Mucosa of rectum (tissue), 2 donors: ENCODE data around the gene TTC23L.

Experiments
- H3K27ac ChIP-seq, 2 donors: one replicate each; pipeline ENCODE4 v1.7.0; 2013; ENCODE audit warnings: inconsistent platforms in 2 of 2, low read depth in 2 of 2, low read length in 2 of 2
- H3K27me3 ChIP-seq, 2 donors: one replicate each; pipeline ENCODE4 v1.7.0; 2013; ENCODE audit warnings: low read length in 2 of 2; ENCODE audit not compliant: control insufficient read depth in 2 of 2, insufficient read depth in 2 of 2
- H3K36me3 ChIP-seq, 2 donors: one replicate each; pipeline ENCODE4 v1.7.0; 2013; ENCODE audit warnings: low read length in 2 of 2; ENCODE audit not compliant: control insufficient read depth in 2 of 2, insufficient read depth in 2 of 2
- H3K4me1 ChIP-seq, 2 donors: one replicate each; pipeline ENCODE4 v1.7.0; 2013; ENCODE audit warnings: low read length in 2 of 2, mild to moderate bottlenecking in 1 of 2; ENCODE audit not compliant: control insufficient read depth in 2 of 2, insufficient read depth in 2 of 2
- H3K4me3 ChIP-seq, 2 donors: one replicate each; pipeline ENCODE4 v1.7.0; 2013; ENCODE audit warnings: low read length in 2 of 2
- H3K9ac ChIP-seq, 2 donors: one replicate each; pipeline ENCODE4 v1.7.0; 2013; ENCODE audit warnings: low read length in 2 of 2, low read depth in 1 of 2, mild to moderate bottlenecking in 1 of 2
- H3K9me3 ChIP-seq, 2 donors: one replicate each; pipeline ENCODE4 v1.7.0; 2013; ENCODE audit warnings: low read length in 2 of 2; ENCODE audit not compliant: control insufficient read depth in 2 of 2
- donor health status: healthy.
- donor health status: Normal muscosa, but diverticular disease.

The TTC23L gene

DNA sequence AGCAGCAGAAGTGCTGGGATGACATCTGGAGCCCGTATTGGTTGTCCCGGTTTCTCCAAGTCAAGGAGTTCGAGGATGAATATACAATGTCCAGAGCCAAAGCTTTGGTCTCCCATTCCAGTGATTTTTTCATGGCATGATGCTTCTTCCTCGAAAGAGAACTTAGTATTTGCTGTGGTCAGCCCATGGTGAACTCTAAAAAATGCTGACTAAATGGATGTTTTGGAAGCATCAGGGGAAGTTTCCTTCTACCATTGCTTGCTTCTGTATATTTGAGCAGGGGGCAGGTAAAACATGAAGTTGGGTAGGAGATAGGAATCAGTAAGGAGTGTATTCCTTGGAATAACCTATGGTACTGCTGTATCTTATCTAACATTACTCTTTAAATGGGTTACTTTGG, 8.6 kb downstream of the TTC23L start:
- Histone ChIP-seq H3K9me3 (no peaks in the 10 kb centered on the region), H3K9ac (no peak overlapping the region), H3K36me3 (no peaks in the 10 kb centered on the region), H3K4me3 (no peak overlapping the region), H3K27me3 (no peaks in the 10 kb centered on the region), H3K4me1 (no peaks in the 10 kb centered on the region), H3K27ac (no peak overlapping the region)

DNA sequence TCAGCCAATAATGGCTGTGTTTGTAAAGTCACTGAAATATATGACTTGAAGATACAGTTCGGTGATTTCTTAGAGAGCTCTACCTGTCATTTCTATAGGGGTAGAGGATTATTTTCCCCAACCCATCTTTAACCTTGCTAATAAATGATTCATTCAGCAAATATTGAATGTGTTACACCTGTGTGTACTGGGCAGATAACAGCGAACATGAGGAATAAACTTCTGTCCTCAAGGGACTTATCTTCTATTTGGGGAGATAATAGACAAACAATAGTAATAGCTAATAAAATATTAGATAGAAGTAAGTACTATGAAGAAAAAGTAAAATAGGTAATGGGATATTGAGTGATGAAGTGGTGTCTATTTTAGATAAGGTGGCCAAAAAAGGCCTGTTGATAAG, 9.3 kb downstream of the TTC23L start:
- Histone ChIP-seq H3K4me1 (no peaks in the 10 kb centered on the region), H3K9me3 (no peaks in the 10 kb centered on the region), H3K27ac (no peak overlapping the region)

DNA sequence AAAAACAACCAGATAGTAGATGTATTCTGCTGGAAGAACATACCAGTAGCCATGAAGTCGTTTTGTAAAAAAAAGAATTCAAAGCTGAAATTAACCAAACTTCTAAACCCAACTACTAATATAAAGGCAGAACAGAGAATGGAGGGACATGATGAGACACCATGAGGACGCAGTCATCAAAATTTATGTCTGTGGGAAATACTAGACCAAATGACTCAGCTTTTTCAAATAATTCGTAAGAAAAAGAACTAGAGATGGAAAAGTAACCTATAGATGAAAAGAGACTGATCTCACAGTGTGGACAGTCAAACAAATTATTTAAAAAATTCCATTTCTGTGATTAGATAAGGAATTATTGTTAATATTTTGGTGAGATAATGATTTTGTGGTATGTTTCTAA, 10.3 kb downstream of the TTC23L start:
- Histone ChIP-seq H3K36me3 (no peaks in the 10 kb centered on the region), H3K9me3 (no peaks in the 10 kb centered on the region), H3K9ac (no peak overlapping the region), H3K27ac (no peak overlapping the region), H3K4me1 (no peaks in the 10 kb centered on the region), H3K4me3 (no peak overlapping the region), H3K27me3 (no peaks in the 10 kb centered on the region)

More for the DNA sequence above, 9.3 kb downstream of the TTC23L start:
- Histone ChIP-seq H3K27me3 (no peaks in the 10 kb centered on the region), H3K4me3 (no peak overlapping the region), H3K9ac (no peak overlapping the region), H3K36me3 (no peaks in the 10 kb centered on the region)

DNA sequence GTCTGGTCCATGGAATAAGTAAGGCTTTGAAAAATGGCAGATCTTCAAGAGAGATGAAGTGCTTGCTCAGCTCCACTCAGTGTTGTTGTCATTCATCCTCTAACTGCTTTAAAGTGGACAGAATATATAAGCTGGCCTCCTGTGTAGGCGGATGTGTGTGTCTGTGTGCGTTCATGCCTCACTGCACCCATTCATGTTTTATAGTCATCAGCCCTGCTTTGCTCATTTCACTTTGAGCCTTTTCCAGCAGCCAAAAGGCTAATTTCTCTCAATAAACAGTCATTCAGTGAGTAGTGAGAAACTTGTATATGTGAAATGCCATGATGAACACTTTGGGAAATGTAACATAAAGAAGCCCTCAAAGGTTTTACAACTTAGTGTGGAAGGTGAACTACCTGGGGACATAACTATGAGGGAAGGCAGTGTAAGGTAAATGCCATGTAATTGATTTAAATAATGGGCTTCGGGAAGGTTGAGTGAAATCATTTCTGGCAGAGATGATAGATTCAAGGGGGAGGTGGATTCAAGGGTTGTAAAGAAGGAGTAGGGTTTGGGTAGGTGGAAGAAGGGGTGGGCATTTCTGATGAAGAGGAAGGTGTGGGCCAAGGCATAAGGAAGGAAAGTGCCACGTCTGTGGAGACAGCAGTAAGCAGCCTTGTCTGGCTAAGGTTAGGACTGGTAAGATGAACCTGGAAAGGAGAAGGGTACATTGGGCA, 15.7 kb downstream of the TTC23L start:
- no peak overlapping the region for H3K4me3 ChIP-seq
- no peak overlapping the region for H3K9ac ChIP-seq
- no peak overlapping the region for H3K27ac ChIP-seq
- no peaks in the 10 kb centered on the region for H3K4me1 ChIP-seq
- H3K36me3 ChIP-seq: no peaks in the 10 kb centered on the region
- no peaks in the 10 kb centered on the region for H3K9me3 ChIP-seq
- no peaks in the 10 kb centered on the region for H3K27me3 ChIP-seq

DNA sequence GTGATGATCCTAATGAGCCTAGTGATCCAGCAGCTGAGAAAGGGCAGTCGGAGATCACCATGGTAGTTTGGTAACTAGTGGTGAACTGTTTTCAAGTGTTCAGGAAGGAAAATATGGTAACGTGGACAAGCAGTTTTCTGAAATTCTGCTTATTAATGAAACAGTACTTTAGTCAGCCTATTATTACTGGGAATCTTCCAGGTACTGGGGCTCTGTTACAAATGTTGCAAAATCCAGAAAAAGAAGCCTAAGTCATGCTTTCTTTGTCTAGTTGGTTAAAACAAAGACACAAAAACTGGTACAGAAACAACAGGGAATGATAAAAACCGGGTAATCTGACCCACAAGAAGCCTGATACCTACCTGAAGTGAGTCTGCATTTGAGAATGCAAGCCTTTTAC, 18.2 kb downstream of the TTC23L start:
- H3K9me3 ChIP-seq: no peaks in the 10 kb centered on the region
- H3K36me3 ChIP-seq: no peaks in the 10 kb centered on the region
- H3K9ac ChIP-seq: no peak overlapping the region
- no peaks in the 10 kb centered on the region for H3K4me1 ChIP-seq
- H3K27ac ChIP-seq: no peak overlapping the region
- H3K27me3 ChIP-seq: no peaks in the 10 kb centered on the region
- no peak overlapping the region for H3K4me3 ChIP-seq

DNA sequence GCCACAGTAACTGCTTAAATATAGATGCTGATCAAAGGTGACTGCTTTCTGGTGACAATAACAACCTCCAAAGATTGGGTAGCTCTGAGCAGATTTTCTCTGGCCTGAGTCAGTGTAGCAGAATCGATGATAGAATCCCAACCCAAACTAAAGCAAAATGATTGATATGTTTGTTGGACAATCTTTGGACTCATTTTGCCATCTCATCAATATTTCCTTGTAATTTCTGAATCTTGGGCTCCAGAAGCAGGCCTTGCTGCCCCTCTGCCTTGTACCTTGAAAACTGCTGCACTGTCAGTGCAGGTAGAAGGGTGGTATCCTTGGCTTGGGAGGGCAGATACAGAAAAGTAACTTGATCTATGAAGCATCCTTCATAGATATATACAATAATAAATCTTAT, 18.9 kb downstream of the TTC23L start:
- H3K4me1 ChIP-seq: no peaks in the 10 kb centered on the region
- no peak overlapping the region for H3K27ac ChIP-seq
- H3K27me3 ChIP-seq: no peaks in the 10 kb centered on the region
- no peak overlapping the region for H3K9ac ChIP-seq
- no peaks in the 10 kb centered on the region for H3K9me3 ChIP-seq
- H3K36me3 ChIP-seq: no peaks in the 10 kb centered on the region
- H3K4me3 ChIP-seq: no peak overlapping the region

DNA sequence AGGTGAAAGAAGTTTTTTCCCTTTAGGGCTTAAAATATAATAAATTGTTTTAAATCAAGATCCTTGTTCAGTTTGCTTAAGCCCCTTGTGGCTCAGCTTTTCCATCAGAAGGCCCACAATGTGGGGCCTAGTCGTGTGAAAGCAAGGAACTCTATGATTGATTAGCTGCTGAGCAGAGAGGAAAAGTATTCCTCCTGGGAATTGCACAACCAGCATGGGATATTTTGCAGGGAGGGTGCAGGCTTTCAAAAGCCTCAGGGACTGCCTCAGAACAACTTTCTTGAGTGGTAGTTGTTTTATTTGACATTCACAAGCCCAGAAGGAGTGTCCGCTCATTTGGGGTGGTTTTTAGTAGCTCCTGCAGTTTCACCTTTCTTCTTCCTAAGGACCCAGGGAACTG, 19.8 kb downstream of the TTC23L start:
- Histone ChIP-seq H3K4me3 (no peak overlapping the region), H3K9me3 (no peaks in the 10 kb centered on the region), H3K9ac (no peak overlapping the region), H3K27ac (no peak overlapping the region), H3K4me1 (no peaks in the 10 kb centered on the region), H3K36me3 (no peaks in the 10 kb centered on the region), H3K27me3 (no peaks in the 10 kb centered on the region)

DNA sequence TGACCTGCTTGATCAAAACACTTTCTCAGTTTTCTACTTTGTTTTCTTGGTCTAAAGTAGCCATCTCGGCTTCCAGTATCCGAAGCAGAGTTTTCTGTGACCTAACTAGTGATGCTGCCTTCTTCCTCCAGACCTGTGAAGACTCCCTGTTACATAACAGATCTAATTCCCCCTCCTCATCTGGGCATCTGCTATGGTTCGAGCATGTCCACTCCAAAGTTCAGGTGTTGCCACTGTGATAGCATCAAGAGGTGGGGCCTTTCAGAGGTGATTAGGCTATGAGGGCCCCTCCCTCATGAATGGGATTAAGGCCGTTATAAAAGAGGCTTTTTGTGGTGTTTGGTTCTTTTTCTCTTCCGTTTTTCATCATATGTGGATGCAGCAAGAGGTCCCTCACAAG, 20.3 kb downstream of the TTC23L start:
- Histone ChIP-seq H3K4me1 (no peaks in the 10 kb centered on the region), H3K27me3 (no peaks in the 10 kb centered on the region), H3K9ac (no peak overlapping the region), H3K36me3 (no peaks in the 10 kb centered on the region), H3K27ac (no peak overlapping the region), H3K4me3 (no peak overlapping the region), H3K9me3 (no peaks in the 10 kb centered on the region)

DNA sequence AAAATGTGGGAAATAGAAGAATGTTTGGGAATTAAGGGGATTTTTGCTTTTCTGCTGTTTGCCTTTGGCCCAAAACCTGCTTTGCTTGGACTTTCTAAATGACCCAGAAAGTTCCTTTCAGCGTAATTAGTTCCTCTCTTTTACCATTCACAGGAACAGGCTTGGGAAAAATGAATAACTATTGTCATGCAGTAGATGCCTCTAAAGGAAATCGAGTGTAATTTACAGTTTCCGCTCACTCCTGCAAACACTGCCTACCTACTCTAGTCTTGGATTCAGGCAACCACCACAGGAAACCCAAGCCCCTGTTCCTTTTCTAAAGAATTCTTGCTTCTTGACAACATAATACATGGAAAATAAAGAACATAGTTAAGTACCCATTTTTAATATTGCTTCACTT, 25.0 kb downstream of the TTC23L start:
- Histone ChIP-seq H3K9me3 (no peaks in the 10 kb centered on the region), H3K9ac (no peak overlapping the region), H3K4me3 (no peak overlapping the region), H3K27ac (no peak overlapping the region), H3K36me3 (no peaks in the 10 kb centered on the region), H3K27me3 (no peaks in the 10 kb centered on the region), H3K4me1 (no peaks in the 10 kb centered on the region)

DNA sequence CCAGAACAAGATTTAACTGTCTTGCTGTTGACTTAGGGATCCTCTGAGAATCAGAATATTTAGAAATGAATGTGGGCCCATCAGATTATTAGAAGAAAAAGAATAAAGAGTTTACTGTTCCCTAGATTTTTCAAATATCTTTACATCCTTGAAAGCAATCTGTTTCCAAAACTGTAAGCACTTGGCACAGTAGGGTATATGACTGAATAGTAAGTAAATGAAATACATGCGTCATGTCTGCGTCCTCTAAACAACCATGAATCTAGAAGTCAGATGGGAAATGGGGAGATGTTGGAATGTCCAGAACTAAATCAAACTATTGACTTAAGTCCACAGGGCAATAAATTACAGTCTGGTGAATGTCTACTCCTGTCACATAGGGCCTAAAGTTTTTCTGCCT, 26.1 kb downstream of the TTC23L start:
- Histone ChIP-seq H3K27me3 (no peaks in the 10 kb centered on the region), H3K9ac (no peak overlapping the region), H3K9me3 (no peaks in the 10 kb centered on the region), H3K27ac (no peak overlapping the region), H3K4me1 (no peaks in the 10 kb centered on the region), H3K4me3 (no peak overlapping the region), H3K36me3 (no peaks in the 10 kb centered on the region)
